Nephron (organoid): ENCODE results near the gene AFTPH.

Experiments
- H3K27ac Mint-ChIP-seq, 3 experiments: 2 replicates each; pipeline ENCODE4 v1.8.0; 2020; ENCODE audit warnings: mixed read lengths in 3 of 3, mild to moderate bottlenecking in 2 of 3, moderate library complexity in 1 of 3
- H3K27me3 Mint-ChIP-seq: 2 replicates; pipeline ENCODE4 v1.8.0; 2021; ENCODE audit warnings: low read depth, mild to moderate bottlenecking, moderate library complexity, mixed read lengths
- H3K36me3 Mint-ChIP-seq: 2 replicates; pipeline ENCODE4 v1.8.0; 2020; ENCODE audit warnings: low read depth, mixed read lengths
- H3K4me1 Mint-ChIP-seq: 2 replicates; pipeline ENCODE4 v1.8.0; 2020; ENCODE audit warnings: mixed read lengths
- H3K4me3 Mint-ChIP-seq, 3 experiments: 2 replicates each; pipeline ENCODE4 v1.8.0; 2020; ENCODE audit warnings: mild to moderate bottlenecking in 3 of 3, mixed read lengths in 3 of 3, moderate library complexity in 2 of 3
- H3K9me3 Mint-ChIP-seq: 2 replicates; pipeline ENCODE4 v1.8.0; 2020; ENCODE audit warnings: mixed read lengths
- CTCF ChIP-seq, 3 experiments: fragments of 200-600 bp; sonication (generic); IDR thresholded peaks; one replicate each; pipeline ENCODE4 v1.5.0; 2021; ENCODE audit warnings: antibody characterized with exemption in 3 of 3; ENCODE audit not compliant: unreplicated experiment in 3 of 3

The AFTPH gene

DNA sequence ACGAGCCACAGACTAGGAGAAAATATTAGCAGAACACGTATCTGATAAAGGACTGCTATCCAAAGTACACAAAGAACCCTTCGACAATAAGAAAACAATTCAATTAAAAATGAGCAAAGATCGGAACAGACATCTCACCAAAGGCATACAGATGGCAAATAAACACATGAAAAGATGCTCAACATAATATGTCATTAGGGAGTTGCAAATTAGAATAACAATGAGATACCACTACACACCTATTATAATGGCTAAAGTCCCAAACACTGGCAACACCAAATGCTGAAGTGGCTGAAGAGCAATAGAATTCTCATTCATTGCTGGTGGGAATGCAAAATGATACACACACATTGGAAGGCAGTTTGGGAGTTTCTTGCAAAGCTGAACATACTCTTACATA lies 96.5 kb downstream of the AFTPH start:
- Mint-ChIP-seq H3K27me3 (peaks cover 3% of the 10 kb centered on the region), H3K4me1 (peaks cover 42% of the 10 kb centered on the region), H3K27ac (no peak overlapping the region), H3K36me3 (no peaks in the 10 kb centered on the region), H3K4me3 (no peak overlapping the region), H3K9me3 (no peaks in the 10 kb centered on the region)
- TF ChIP-seq CTCF (IDR thresholded peaks at IDR 0.05; ENCODE audit: unreplicated experiment in 3 of 3): no peak

GRCh38 chr2:64622443-64623241 lies 98.5 kb downstream of the AFTPH start:
- H3K4me1 Mint-ChIP-seq: peaks cover 46% of the 10 kb centered on the region
- H3K9me3 Mint-ChIP-seq: no peaks in the 10 kb centered on the region
- H3K27ac Mint-ChIP-seq: peak overlapping the region; percentile 5 to 30 (median 26)
- H3K4me3 Mint-ChIP-seq: no peak overlapping the region
- no peaks in the 10 kb centered on the region for H3K36me3 Mint-ChIP-seq
- peaks cover 3% of the 10 kb centered on the region for H3K27me3 Mint-ChIP-seq
- TF ChIP-seq CTCF (IDR thresholded peaks at IDR 0.05; ENCODE audit: unreplicated experiment in 3 of 3): peak; percentile 18 to 35 (median 24)

DNA sequence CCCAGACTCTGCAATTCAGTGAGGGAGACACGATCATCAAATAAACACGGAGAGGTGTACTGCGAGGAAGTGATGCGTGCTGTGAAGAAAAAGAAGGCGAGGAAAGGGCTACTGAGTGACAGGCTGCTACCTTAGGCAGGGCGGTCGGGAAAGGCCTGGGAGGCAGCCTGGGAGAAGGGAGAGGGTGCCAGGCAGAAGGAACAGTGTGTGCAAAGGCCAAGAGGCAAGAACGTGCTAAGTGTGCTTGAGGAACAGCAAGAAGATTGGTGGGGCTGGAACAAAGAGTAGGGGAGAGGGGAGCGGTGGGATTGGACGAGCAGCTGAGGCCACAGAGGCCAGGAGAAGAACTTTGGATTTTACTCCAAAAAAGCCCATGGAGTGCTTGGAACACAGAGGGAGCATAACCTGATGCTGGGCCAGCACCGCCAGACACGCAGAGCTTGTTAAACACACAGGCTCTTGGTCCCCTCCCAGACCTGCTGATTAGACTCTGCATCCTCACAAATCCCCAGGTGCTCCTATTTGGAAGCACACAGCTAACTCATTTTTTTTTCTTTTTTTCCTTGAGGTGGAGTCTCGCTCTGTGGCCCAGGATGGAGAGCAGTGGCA lies 99.2 kb downstream of the AFTPH start:
- peak overlapping the region; percentile 5 to 30 (median 26) for H3K27ac Mint-ChIP-seq
- peaks cover 46% of the 10 kb centered on the region for H3K4me1 Mint-ChIP-seq
- no peaks in the 10 kb centered on the region for H3K9me3 Mint-ChIP-seq
- H3K36me3 Mint-ChIP-seq: no peaks in the 10 kb centered on the region
- H3K27me3 Mint-ChIP-seq: peaks cover 3% of the 10 kb centered on the region
- no peak overlapping the region for H3K4me3 Mint-ChIP-seq
- no peak for TF ChIP-seq CTCF (IDR thresholded peaks at IDR 0.05; ENCODE audit: unreplicated experiment in 3 of 3)

- H3K36me3 Mint-ChIP-seq: no peaks in the 10 kb centered on the region
- TF ChIP-seq CTCF (IDR thresholded peaks at IDR 0.05; ENCODE audit: unreplicated experiment in 3 of 3): no peak
- no peak overlapping the region for H3K27ac Mint-ChIP-seq
- H3K4me3 Mint-ChIP-seq: no peak overlapping the region
- H3K4me1 Mint-ChIP-seq: peaks cover 55% of the 10 kb centered on the region
- H3K9me3 Mint-ChIP-seq: no peaks in the 10 kb centered on the region
- H3K27me3 Mint-ChIP-seq: peaks cover 3% of the 10 kb centered on the region
Measured at GRCh38 chr2:64624108-64624610, 100.0 kb downstream of the AFTPH start.

DNA sequence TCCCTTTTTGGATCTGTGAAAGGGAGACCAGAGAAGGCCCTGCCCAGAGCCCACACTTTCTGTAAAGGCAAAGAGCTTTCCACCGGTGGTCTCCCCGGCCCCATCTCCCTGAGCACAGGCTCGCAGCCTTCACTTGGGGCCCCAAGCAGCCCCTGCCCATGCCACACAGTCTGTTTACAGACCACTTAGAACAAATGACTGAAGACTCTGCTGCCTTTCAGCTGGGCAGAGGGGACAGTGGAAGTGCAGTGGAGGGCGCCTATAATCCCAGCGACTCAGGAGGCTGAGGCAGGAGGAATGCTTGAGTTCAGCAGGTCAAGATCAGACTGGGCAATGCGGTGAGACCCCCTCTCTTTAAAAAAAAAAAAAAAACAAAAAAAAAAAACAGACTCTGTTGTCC lies 100.7 kb downstream of the AFTPH start:
- H3K27ac Mint-ChIP-seq: no peak overlapping the region
- H3K4me3 Mint-ChIP-seq: no peak overlapping the region
- peaks cover 56% of the 10 kb centered on the region for H3K4me1 Mint-ChIP-seq
- TF ChIP-seq CTCF (IDR thresholded peaks at IDR 0.05; ENCODE audit: unreplicated experiment in 3 of 3): no peak
- peaks cover 3% of the 10 kb centered on the region for H3K27me3 Mint-ChIP-seq
- peaks cover 4% of the 10 kb centered on the region for H3K36me3 Mint-ChIP-seq
- no peaks in the 10 kb centered on the region for H3K9me3 Mint-ChIP-seq
